Ascending aorta (tissue), 2 donors: ENCODE data around the gene DUSP22. TPM values are rescaled to one million over a fixed set of nuclear protein-coding genes. Genes with fewer than 3 reads are reported as not detected.

ENCODE experiments used
- DNase-seq, 2 donors: peaks; one replicate each; pipeline ENCODE4 v3.0.0-alpha.2; 2019; ENCODE audit warnings: low spot score in 2 of 2
- H3K27ac ChIP-seq, 2 donors: fragments of 200-600 bp; sonication (generic); one replicate each; pipeline ENCODE4 v1.5.1; 2016 to 2017; ENCODE audit warnings: mild to moderate bottlenecking in 1 of 2
- H3K27me3 ChIP-seq: fragments of 200-600 bp; sonication (generic); one replicate; pipeline ENCODE4 v1.5.1; 2017
- H3K36me3 ChIP-seq, 2 donors: fragments of 200-600 bp; sonication (generic); one replicate each; pipeline ENCODE4 v1.5.1; 2016
- H3K4me1 ChIP-seq, 2 donors: fragments of 200-600 bp; sonication (generic); one replicate each; pipeline ENCODE4 v1.5.1; 2016 to 2017; ENCODE audit warnings: mild to moderate bottlenecking in 1 of 2
- H3K4me3 ChIP-seq, 2 donors: fragments of 200-600 bp; sonication (generic); one replicate each; pipeline ENCODE4 v1.5.1; 2016 to 2017; ENCODE audit warnings: mild to moderate bottlenecking in 1 of 2
- H3K9me3 ChIP-seq, 2 donors: fragments of 200-600 bp; sonication (generic); one replicate each; pipeline ENCODE4 v1.5.1; 2016
- intact Hi-C: fragments of 100-400 bp; cut with DNase I; formaldehyde crosslinking; loops from one replicate; pipeline ENCODE4 v1.15.1; 2023
- total RNA-seq: library from RNA; depleted of rRNA; stranded (reverse); fragments of >200 nt; gene quantifications from one replicate; pipeline ENCODE4 v1.1.0, GENCODE V29; 2016
- TF ChIP-seq, protein P1 (sequence below), 3 experiments: fragments of 200-600 bp in 2 of 3; fragments of 450-650 bp in 1 of 3; sonication (generic) in 2 of 3; IDR thresholded peaks; one replicate each; pipeline ENCODE4 v1.5.1; 2016 to 2019; ENCODE audit warnings: antibody characterized with exemption in 3 of 3, mild to moderate bottlenecking in 1 of 3, moderate library complexity in 1 of 3

DUSP22 gene
- total RNA-seq, 1 donor from 2014 or later: 216 TPM

DNA sequence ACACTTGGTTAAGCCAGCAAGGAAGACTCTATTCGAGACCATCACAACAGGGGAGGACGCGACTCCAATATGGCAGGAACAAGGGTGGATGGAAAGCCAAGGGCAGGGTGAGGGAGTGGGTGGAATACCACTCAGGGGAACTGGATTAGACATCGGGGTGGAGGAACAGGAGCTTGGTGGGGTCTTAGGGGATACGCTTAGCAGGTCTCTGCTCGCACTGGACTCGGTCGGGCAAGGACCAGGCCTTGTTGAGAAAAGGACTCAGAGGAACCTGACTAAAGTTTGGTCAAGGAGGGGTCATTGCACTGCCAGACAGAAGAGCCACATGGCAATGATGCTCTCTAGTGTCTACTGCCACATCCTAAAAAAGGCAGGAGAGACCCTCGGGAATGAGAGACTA, 10.5 kb downstream of the DUSP22 start:
- H3K27ac ChIP-seq: no peak overlapping the region
- no peak for DNase-seq
- H3K9me3 ChIP-seq: no peaks in the 10 kb centered on the region
- peaks cover 0 to 3% of the 10 kb centered on the region in 2 donors for H3K36me3 ChIP-seq
- TF ChIP-seq, protein P1, sequence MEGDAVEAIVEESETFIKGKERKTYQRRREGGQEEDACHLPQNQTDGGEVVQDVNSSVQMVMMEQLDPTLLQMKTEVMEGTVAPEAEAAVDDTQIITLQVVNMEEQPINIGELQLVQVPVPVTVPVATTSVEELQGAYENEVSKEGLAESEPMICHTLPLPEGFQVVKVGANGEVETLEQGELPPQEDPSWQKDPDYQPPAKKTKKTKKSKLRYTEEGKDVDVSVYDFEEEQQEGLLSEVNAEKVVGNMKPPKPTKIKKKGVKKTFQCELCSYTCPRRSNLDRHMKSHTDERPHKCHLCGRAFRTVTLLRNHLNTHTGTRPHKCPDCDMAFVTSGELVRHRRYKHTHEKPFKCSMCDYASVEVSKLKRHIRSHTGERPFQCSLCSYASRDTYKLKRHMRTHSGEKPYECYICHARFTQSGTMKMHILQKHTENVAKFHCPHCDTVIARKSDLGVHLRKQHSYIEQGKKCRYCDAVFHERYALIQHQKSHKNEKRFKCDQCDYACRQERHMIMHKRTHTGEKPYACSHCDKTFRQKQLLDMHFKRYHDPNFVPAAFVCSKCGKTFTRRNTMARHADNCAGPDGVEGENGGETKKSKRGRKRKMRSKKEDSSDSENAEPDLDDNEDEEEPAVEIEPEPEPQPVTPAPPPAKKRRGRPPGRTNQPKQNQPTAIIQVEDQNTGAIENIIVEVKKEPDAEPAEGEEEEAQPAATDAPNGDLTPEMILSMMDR (IDR thresholded peaks at IDR 0.05): no peak
- intact Hi-C loops: no loop called here
- no peak overlapping the region for H3K4me3 ChIP-seq
- no peaks in the 10 kb centered on the region for H3K27me3 ChIP-seq
- no peaks in the 10 kb centered on the region for H3K4me1 ChIP-seq

DNA sequence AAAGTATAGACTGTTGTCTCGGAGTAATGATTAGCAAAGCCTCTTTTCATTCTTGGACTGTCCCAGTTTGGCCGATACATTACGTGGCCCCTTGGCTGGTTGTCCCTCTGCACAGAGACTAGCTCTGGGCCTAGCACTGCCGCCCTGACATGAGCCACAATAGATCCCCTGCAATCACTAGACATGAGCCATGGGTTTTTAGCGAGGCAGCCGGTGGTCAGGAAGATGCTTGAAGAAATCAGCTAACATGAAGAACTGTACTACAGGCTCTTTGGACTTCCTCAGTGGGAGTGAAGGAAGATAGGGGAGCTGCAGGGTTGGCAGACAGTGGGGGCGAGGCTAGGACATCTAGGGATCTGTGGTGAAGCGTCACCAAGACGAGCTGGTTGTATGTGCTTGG, 11.0 kb downstream of the DUSP22 start:
- no peaks in the 10 kb centered on the region for H3K4me1 ChIP-seq
- no peak for DNase-seq
- intact Hi-C loops: no loop called here
- H3K9me3 ChIP-seq: no peaks in the 10 kb centered on the region
- H3K27me3 ChIP-seq: no peaks in the 10 kb centered on the region
- TF ChIP-seq, protein P1 (IDR thresholded peaks at IDR 0.05): no peak
- no peak overlapping the region for H3K4me3 ChIP-seq
- H3K27ac ChIP-seq: no peak overlapping the region
- H3K36me3 ChIP-seq: peaks cover 0 to 3% of the 10 kb centered on the region in 2 donors

DNA sequence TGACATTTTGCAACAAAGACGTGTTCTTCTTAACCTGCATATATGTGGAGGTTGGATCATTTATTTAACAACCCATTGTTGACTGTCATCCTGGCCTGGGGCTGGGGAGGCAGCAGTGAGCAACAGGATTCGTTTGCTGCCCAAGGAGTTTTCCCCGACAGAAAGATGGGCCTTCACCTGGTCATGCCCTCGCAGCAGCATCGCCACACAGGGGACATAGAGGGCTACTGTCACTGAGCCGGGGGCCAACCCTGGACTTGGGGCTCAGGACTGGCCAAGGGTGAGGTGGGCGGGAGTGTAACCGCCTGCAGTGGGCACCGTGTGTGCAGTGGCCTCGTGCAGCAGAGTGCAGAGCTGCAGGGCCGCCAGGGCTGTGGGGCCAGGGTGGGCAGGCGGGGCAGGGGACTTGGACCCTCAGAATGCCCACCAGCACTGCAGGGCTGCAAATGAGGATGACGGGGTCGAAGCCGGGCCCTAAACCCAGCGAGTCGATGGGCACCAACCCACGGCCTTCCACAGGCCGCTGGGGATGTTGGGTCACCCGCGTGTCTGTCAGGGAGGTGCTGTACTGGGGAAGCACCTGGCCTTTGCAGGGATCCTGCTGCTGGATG, 11.8 kb downstream of the DUSP22 start:
- peaks cover 0 to 3% of the 10 kb centered on the region in 2 donors for H3K36me3 ChIP-seq
- TF ChIP-seq, protein P1 (IDR thresholded peaks at IDR 0.05): no peak
- no peak for DNase-seq
- H3K27me3 ChIP-seq: no peaks in the 10 kb centered on the region
- H3K4me1 ChIP-seq: no peaks in the 10 kb centered on the region
- intact Hi-C loops: no loop called here
- no peak overlapping the region for H3K27ac ChIP-seq
- H3K4me3 ChIP-seq: no peak overlapping the region
- no peaks in the 10 kb centered on the region for H3K9me3 ChIP-seq

DNA sequence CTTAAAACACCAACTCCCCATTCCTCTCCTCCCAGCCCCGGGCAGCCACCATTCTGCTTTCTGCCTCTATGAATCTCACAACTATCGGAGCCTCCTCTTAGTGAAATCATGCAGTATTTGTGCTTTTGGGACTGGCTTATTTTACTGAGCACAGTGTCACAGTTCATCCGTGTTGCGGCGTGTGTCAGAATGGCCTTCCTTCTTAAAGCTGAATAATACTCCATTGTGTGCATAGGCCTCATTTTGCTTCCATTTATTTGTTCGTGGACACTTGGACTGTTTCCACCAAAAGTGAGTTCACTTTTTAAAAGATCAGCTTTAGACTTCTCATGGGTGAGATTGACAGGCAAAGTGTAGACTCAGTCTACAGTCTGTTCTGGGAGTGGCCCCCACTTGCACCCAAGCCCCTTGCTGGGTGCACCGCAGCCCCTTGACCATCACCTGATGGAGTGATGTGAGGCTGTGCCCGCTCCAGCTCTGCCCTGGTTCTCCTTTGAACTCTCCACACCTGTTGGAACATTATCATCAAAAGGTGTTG, 12.6 kb downstream of the DUSP22 start:
- intact Hi-C loops: no loop called here
- TF ChIP-seq, protein P1 (IDR thresholded peaks at IDR 0.05): no peak
- Histone ChIP-seq H3K4me3 (no peak overlapping the region), H3K27ac (no peak overlapping the region), H3K4me1 (no peaks in the 10 kb centered on the region), H3K27me3 (no peaks in the 10 kb centered on the region), H3K36me3 (peaks cover 0 to 3% of the 10 kb centered on the region in 2 donors), H3K9me3 (no peaks in the 10 kb centered on the region)
- no peak for DNase-seq

DNA sequence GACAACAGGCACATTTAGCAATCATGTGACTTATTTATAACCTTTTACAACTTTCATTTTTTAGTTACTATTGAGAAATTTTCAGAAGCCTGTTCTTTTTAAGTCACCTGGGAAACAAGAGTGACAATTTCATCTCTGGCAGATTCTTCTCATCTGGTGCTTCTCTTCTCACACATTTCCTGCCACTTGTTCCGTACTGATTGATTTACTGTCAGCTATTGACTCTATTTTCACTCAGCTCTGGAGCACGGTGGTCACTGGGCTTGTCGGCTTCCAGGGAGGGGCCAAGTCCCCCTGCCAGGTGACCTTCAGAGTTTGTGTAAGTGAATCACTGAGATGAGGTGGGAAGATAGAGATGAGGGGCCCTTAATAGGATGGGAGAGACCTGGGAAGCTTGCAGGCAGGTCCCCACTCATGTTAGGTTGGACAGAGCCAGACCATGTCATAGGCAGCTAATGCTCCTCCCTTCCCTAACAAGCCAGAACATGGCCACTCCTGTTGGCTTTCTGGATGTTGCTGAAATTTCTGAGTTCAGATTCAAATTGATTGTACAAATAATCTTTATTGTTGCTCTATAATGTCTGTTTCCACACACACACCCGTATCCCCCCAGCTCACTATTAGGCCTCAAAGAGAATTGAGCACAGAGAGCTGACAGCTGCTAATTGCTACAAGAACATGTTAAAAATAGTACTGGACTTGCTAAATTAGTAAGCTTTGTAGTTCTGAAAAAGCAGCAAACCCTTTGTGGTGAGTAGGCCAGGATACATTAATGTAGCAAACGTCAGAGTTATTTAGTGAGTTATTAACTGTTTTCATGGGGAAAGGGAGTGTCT, 13.3 kb downstream of the DUSP22 start:
- Histone ChIP-seq H3K27me3 (no peaks in the 10 kb centered on the region), H3K4me3 (no peak overlapping the region), H3K4me1 (no peaks in the 10 kb centered on the region), H3K9me3 (no peaks in the 10 kb centered on the region), H3K36me3 (peaks cover 0 to 3% of the 10 kb centered on the region in 2 donors), H3K27ac (no peak overlapping the region)
- intact Hi-C loops: no loop called here
- no peak for DNase-seq
- TF ChIP-seq, protein P1 (IDR thresholded peaks at IDR 0.05): no peak
